Fibroblast of skin of back (primary cell): ENCODE measurements around the gene CCDC8.
A peak's percentile ranks its signal among the peaks of the same experiment; 100 is the strongest.
"Not testable (repeated sequence)": the region's sequence is repeated elsewhere in the genome, so short reads cannot be mapped to it uniquely, and the experiment has no call there.

ENCODE experiments used
- DNase-seq: peaks from one replicate; pipeline ENCODE4 v3.0.0-alpha.2; 2013

Gene CCDC8

GRCh38 chr19:46378268-46378667 is 35.1 kb downstream of the CCDC8 start:
- DNase-seq: peak; percentile 86

DNA sequence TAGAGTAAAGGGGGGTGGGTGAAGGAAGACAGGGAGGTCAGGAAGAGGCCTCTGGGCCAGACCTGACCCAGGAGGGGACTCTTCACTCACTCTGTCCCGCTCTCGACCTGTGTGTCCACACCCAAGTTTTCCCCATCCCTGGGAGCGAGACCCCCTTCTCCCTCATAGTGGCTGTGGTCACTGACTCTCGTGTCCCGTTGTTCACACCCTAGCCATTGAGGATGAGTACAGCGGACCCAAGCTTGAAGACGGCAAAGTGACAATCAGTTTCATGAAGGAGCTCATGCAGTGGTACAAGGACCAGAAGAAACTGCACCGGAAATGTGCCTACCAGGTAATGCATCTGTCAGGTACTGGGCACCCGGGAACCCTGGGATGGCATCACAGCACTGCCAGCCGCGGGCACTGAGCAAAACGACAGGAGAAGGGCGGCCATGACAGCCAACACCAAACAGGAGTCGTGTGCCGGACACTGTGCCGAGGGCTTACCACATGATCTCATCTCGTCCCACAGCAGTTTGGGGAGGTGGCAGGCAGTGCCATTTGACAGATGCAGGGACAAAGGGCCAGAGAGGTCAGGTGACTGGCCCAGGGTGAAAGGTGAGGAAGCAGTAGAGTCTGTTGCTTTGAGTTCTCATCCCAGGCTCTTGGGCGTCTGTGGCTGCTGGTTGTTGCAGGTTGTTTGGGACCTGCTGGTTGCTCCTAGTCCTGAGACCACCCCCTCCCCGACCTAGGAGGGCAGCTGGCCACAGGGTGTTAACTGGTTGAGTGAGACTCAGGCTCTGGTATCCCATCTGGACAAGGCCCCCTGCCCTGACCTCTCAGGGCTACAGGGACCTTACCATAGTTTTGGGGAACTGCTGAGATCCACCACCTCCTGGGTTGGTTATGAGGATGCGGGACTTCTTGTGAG is 36.9 kb downstream of the CCDC8 start:
- no peak for DNase-seq

GRCh38 chr19:46375476-46376067 is 37.8 kb downstream of the CCDC8 start:
- DNase-seq: not testable (repeated sequence)

DNA sequence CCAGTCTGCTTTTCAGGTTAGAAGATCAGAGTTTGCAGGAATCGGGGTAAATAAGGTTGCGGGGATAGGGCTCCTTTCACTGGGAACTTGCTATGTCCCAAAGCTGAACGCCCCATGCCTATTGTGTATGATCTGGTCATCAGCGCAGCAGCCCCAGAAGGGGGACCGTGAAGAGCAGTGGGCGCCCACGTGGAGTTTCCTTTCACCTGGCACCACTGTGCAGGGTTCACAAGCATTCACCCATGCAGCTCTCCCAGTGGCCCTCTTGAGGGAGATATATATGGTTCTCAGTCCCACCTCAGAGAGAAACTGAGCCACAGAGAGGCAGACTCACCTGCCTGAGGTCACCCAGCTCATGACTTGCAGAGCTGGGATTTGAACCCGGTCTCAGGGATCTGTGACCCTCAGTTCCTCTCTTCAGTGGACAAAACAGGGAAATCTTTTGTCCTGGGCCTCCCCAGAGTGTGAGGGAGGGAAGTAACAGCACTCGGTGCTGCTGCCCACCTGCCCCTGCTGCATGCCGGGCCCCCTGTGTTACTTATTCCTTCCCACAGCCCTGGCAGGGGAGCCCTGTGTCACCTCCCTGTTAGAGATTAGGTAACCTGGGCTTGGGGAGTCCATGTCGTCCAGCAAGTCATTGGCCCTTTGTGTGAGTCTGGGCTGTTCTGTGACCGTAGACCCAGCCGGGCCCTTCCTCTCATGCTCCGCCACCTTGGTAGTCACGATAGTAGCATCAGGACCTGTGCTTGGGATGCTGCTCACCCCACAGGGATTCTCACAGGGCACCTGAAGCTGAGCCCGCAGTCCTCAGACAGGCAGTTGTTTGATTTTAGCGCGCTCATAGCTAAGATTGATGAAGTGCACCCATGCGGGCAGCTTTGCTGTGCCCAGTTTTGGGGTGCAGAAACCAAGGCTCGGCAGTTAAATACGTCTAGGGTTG is 38.6 kb downstream of the CCDC8 start:
- no peak for DNase-seq

DNA sequence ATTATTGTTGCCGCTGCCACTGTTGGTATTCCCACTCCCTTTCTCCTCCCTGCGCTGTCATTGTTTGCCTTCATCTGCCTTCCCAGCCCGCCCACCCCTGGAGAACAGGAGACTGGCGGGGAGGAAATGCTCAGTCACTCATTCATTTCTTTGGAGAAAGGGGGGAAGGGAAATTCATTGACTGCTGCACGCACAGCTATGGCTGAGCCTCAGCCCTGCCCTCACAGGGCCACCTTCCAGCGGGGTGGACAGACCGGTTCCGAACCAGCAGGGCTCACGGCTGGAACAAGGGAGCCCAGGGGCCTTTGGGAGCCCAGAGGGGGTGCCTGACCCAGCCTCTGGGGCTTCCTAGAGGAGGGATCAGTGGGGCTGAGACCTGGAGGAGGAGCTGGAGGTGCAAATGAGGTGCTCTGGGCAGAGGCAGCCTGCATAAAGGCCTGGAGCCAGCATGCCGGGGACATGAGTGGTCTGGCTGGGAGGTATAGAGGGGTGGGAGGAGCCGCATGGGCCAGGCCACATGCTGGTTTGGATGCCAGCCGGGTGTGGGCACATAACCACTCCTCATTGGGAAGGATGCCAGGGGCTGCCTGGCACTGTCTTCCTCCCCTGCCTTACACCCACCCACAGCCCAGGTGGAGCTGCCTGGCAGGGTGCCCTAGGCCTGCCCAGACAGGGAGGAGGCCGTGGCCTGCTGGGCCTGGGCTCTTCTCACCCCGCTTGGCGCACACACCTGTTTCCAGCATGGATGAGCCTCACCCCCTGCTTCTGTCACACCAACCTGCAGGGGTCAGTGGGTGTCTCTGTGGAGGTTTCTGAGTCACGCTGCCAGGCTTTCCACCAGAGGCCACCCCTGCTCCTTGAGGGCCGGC is 39.6 kb downstream of the CCDC8 start:
- peak; percentile 87 for DNase-seq

GRCh38 chr19:46372901-46373490 is 40.4 kb downstream of the CCDC8 start:
- peak; percentile 60 for DNase-seq

- no peak for DNase-seq
These were observed 41.9 kb downstream of the CCDC8 start for GRCh38 chr19:46371371-46371901.

GRCh38 chr19:46369817-46370216 is 43.5 kb downstream of the CCDC8 start:
- DNase-seq: no peak

- no peak for DNase-seq
These were observed 45.2 kb downstream of the CCDC8 start for GRCh38 chr19:46368116-46368515.

- DNase-seq: no peak
These were observed 45.9 kb downstream of the CCDC8 start for GRCh38 chr19:46367426-46367825.

DNA sequence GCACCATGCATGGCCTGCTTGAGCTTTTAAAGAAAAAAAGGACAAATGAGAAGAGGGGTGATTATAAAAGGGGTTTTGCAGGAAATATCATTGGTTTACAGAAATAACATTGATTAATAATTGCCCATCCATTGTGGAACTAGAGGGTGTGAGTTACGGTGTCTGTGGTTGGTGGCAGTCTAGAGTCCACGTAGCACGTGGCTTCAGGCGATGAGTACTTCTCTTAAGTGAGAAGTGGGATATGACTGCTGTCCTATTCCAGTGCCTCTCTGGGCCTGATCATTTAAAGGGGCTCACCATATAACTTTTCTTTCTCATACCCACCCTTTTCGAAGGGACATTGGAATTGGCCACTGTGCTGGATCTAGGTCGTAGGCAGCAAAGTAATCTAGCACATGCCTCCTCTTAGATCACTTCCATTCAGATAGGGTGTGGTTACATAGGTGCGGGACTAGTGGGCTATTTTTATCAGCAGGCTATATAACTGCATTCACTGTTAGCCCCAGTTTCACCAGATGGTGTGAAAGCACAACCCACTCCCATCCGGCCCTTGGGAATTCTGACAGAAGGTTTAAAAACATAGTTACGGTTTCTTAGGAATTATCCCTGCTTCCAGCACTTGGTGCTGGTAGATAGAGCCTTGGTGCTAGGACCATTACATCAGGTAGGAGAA is 46.6 kb downstream of the CCDC8 start:
- DNase-seq: no peak

DNA sequence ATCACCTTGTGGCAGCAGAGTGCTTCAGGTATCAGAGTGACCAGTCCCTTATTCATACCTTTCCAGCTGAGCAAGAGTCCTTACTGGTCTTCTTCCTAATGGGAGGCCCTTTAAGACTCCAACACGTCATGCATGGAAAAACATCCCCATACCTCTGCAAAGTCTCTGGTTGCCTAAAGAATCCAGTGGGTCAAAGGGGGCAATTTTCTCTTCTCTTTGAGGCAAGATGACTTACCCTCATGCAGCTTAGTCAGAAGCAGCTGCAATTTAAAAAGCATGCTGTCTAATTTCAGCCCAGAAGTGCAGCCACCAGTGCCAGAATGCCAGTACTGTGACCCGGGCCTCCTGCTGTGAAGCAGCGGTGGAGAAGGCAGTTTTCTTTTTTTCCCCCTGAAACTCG is 47.8 kb downstream of the CCDC8 start:
- DNase-seq: peak; percentile 33

GRCh38 chr19:46364359-46364758 is 49.0 kb downstream of the CCDC8 start:
- no peak for DNase-seq

- no peak for DNase-seq
These were observed 51.4 kb downstream of the CCDC8 start for GRCh38 chr19:46361915-46362314.
